ENCODE data around the gene PLXNA3. TPM values are rescaled to one million over a fixed set of nuclear protein-coding genes. Genes with fewer than 3 reads are reported as not detected.

Gene PLXNA3
- total RNA-seq, 1 experiment from 2014 or later, result 36.3 TPM

DNA sequence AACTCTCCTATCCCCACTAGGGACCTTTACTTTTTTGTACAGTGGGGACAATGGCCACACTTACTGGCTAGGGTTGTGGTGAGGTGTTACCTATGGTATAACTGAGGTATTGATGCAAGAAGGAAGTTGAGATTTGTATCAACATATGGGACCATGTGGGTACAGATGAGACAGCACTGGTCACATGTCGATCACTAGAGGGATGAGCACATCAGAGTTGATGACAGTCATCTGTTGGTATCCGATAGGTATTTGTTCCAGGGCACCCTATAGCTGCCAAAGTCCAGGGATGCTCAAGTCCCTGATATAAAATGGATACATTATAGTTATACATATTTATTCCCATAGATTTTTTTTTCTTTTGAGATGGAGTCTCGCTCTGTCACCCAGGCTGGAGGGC, 44.9 kb downstream of the PLXNA3 start:
- no peaks in the 10 kb centered on the region for H3K27me3 ChIP-seq (ENCODE audit: insufficient read depth, low read length)
- H2BK120ac ChIP-seq (ENCODE audit: low read depth, low read length, poor library complexity, severe bottlenecking), result no peak overlapping the region
- no peaks in the 10 kb centered on the region for H3K4me1 Mint-ChIP-seq
- no peak overlapping the region for H3K18ac ChIP-seq (ENCODE audit: insufficient read length, low read depth, low read length)
- H3K9me3 Mint-ChIP-seq, result peaks cover 56 to 61% of the 10 kb centered on the region in 2 experiments
- no peak overlapping the region for H4K91ac ChIP-seq (ENCODE audit: insufficient read length, low read depth, low read length)
- no peak for DNase-seq
- H2BK15ac ChIP-seq (ENCODE audit: low read depth, low read length), result no peak overlapping the region
- TF ChIP-seq CTCF (conservative IDR thresholded peaks at IDR 0.05), result no peak
- H3K4ac ChIP-seq (ENCODE audit: low read depth, low read length), result no peak overlapping the region
- H3K27ac ChIP-seq (ENCODE audit: insufficient read length, low read depth, low read length), result no peak overlapping the region
- H3T11ph ChIP-seq (ENCODE audit: low read length), result no peak overlapping the region
- H3K9ac ChIP-seq (ENCODE audit: extremely low read depth, insufficient read length, low read length), result no peak overlapping the region
- no peak overlapping the region for H3K14ac ChIP-seq (ENCODE audit: insufficient read depth, low read length)
- no peak overlapping the region for H2AFZ ChIP-seq (ENCODE audit: low read length)
- no peak overlapping the region for H3K23ac ChIP-seq (ENCODE audit: insufficient read length, low read depth, low read length)
- H2AK5ac ChIP-seq (ENCODE audit: insufficient read length, low read length), result no peak overlapping the region
- H2BK20ac ChIP-seq (ENCODE audit: low read depth, low read length, poor library complexity, severe bottlenecking), result no peak overlapping the region
- no peaks in the 10 kb centered on the region for H3K23me2 ChIP-seq (ENCODE audit: insufficient read length, low read depth, low read length, poor library complexity, severe bottlenecking)
- no peaks in the 10 kb centered on the region for H3K79me1 ChIP-seq (ENCODE audit: insufficient read depth, low read depth, low read length, poor library complexity, severe bottlenecking)
- no peak overlapping the region for H2BK5ac ChIP-seq (ENCODE audit: insufficient read length, low read length)
- no peak overlapping the region for H3K56ac ChIP-seq (ENCODE audit: insufficient read length, low read depth, low read length)
- no peaks in the 10 kb centered on the region for H4K20me1 ChIP-seq (ENCODE audit: control insufficient read depth, insufficient read depth, insufficient read length)
- H4K8ac ChIP-seq (replicated peaks; ENCODE audit: insufficient read length, low read depth, low read length), result no peak overlapping the region
- H3K9me3 ChIP-seq (ENCODE audit: control insufficient read depth, low read depth, low read length), result peaks cover 8% of the 10 kb centered on the region
- H3K27ac Mint-ChIP-seq, result no peak overlapping the region
- no CpG with 5 or more reads among the region's 3 CpGs for WGBS (ENCODE audit: extremely low coverage, insufficient read length, low lambda C conversion rate)
- no peak overlapping the region for H3K4me3 Mint-ChIP-seq
- H3K4me2 ChIP-seq (ENCODE audit: insufficient read depth, insufficient read length, low read length), result no peak overlapping the region
- H3K27me3 Mint-ChIP-seq (ENCODE audit: low read depth), result peaks cover 2% of the 10 kb centered on the region; the same call in 1 of the 2 replicates
- peaks cover 11 to 22% (median 20%) of the 10 kb centered on the region in 3 experiments for H3K36me3 Mint-ChIP-seq (ENCODE audit: insufficient read depth in 1 of 3, low read depth in 3 of 3)
- no peaks in the 10 kb centered on the region for H3K79me2 ChIP-seq (ENCODE audit: insufficient read depth, low read length)
- no peak overlapping the region for H2BK12ac ChIP-seq (ENCODE audit: insufficient read length, low read depth, low read length)
- no peak overlapping the region for H4K5ac ChIP-seq (ENCODE audit: insufficient read length, low read depth, low read length)
- no peaks in the 10 kb centered on the region for H3K4me1 ChIP-seq (ENCODE audit: insufficient read depth, low read length)
